GM23338 (cell line): ENCODE measurements around the gene INPP5K. TPM values are rescaled to one million over a fixed set of nuclear protein-coding genes. Genes with fewer than 3 reads are reported as not detected.

Experiments
- ATAC-seq: fragments of 200-7000 bp; cut with Tn5 transposase; 3 replicates; pipeline ENCODE4 v1.9.1; 2020
- DNase-seq: peaks from one replicate; pipeline ENCODE4 v3.0.0-alpha.2; 2015; ENCODE audit warnings: low spot score
- H2AFZ ChIP-seq: fragments of 200-600 bp; sonication (generic); 2 replicates; pipeline ENCODE4 v1.8.0; 2016; ENCODE audit warnings: antibody characterized with exemption, mild to moderate bottlenecking, moderate library complexity
- H3F3A ChIP-seq: fragments of 200-600 bp; sonication (generic); replicated peaks from 2 replicates; pipeline ENCODE4 v1.8.0; 2017; ENCODE audit warnings: antibody characterized with exemption, mixed run types, low read depth
- H3K27ac ChIP-seq: fragments of 200-600 bp; sonication (generic); 2 replicates; pipeline ENCODE4 v1.6.1; 2016; ENCODE audit warnings: low read depth
- H3K27me3 ChIP-seq: fragments of 200-600 bp; sonication (generic); 2 replicates; pipeline ENCODE4 v1.8.0; 2016; ENCODE audit warnings: mild to moderate bottlenecking, mixed run types, moderate library complexity; ENCODE audit not compliant: insufficient read depth
- H3K36me3 ChIP-seq: fragments of 200-600 bp; sonication (generic); 2 replicates; pipeline ENCODE4 v1.8.0; 2016; ENCODE audit warnings: mild to moderate bottlenecking; ENCODE audit not compliant: insufficient read depth
- H3K4me1 ChIP-seq: fragments of 200-600 bp; sonication (generic); 2 replicates; pipeline ENCODE4 v1.8.0; 2016; ENCODE audit warnings: mild to moderate bottlenecking, moderate library complexity; ENCODE audit not compliant: insufficient read depth
- H3K4me2 ChIP-seq: fragments of 200-600 bp; sonication (generic); 2 replicates; pipeline ENCODE4 v1.7.1; 2017; ENCODE audit warnings: mixed run types
- H3K4me3 ChIP-seq: fragments of 200-600 bp; sonication (generic); 2 replicates; pipeline ENCODE4 v1.6.1; 2016; ENCODE audit warnings: mixed run types
- H3K79me2 ChIP-seq: fragments of 200-600 bp; sonication (generic); replicated peaks from 2 replicates; pipeline ENCODE4 v1.8.0; 2017; ENCODE audit warnings: mild to moderate bottlenecking; ENCODE audit not compliant: insufficient read depth
- H3K9me2 ChIP-seq: fragments of 200-600 bp; sonication (generic); 2 replicates; pipeline ENCODE4 v1.8.0; 2017; ENCODE audit not compliant: insufficient read depth
- H4K20me1 ChIP-seq: fragments of 200-600 bp; sonication (generic); replicated peaks from 2 replicates; pipeline ENCODE4 v1.8.0; 2017; ENCODE audit warnings: mild to moderate bottlenecking; ENCODE audit not compliant: insufficient read depth
- H3K27ac Mint-ChIP-seq: 2 replicates; pipeline ENCODE4 v1.8.0; 2020; ENCODE audit warnings: inconsistent platforms, mild to moderate bottlenecking, moderate library complexity, mixed read lengths
- H3K27me3 Mint-ChIP-seq: 3 replicates; pipeline ENCODE4 v1.8.0; 2022; ENCODE audit warnings: low read depth, mild to moderate bottlenecking, moderate library complexity, mixed read lengths, inconsistent platforms; ENCODE audit not compliant: insufficient read depth, poor library complexity
- H3K36me3 Mint-ChIP-seq: 3 replicates; pipeline ENCODE4 v1.8.0; 2021; ENCODE audit warnings: low read depth, mild to moderate bottlenecking, inconsistent platforms, moderate library complexity, mixed read lengths
- H3K4me1 Mint-ChIP-seq: 3 replicates; pipeline ENCODE4 v1.8.0; 2020; ENCODE audit warnings: mild to moderate bottlenecking, inconsistent platforms, mixed read lengths
- H3K4me3 Mint-ChIP-seq: 3 replicates; pipeline ENCODE4 v1.8.0; 2021; ENCODE audit warnings: moderate library complexity, mild to moderate bottlenecking, inconsistent platforms, mixed read lengths
- H3K9me3 Mint-ChIP-seq: 3 replicates; pipeline ENCODE4 v1.8.0; 2020; ENCODE audit warnings: moderate library complexity, mild to moderate bottlenecking, inconsistent platforms, mixed read lengths
- CREB1 ChIP-seq: fragments of 250-450 bp; sonication (Bioruptor Pico); IDR thresholded peaks from 2 replicates; pipeline ENCODE4 v1.5.0; 2020; ENCODE audit warnings: low read depth, mild to moderate bottlenecking, moderate library complexity
- EZH2 ChIP-seq: fragments of 200-600 bp; sonication (generic); IDR thresholded peaks from one replicate; pipeline ENCODE4 v1.8.0; 2017; ENCODE audit warnings: antibody characterized with exemption, mild to moderate bottlenecking, low read depth; ENCODE audit not compliant: unreplicated experiment
- EZH2phosphoT487 ChIP-seq: fragments of 200-600 bp; sonication (generic); IDR thresholded peaks from one replicate; pipeline ENCODE4 v1.8.1; 2018; ENCODE audit warnings: antibody characterized with exemption; ENCODE audit not compliant: unreplicated experiment
- JUNB ChIP-seq: IDR thresholded peaks from one replicate; pipeline ENCODE4 v1.6.1; 2016; ENCODE audit warnings: antibody characterized with exemption; ENCODE audit not compliant: unreplicated experiment
- NANOG ChIP-seq: IDR thresholded peaks from 2 replicates; pipeline ENCODE4 v1.6.1; 2016; ENCODE audit warnings: antibody characterized with exemption, borderline replicate concordance
- POLR2AphosphoS5 ChIP-seq: IDR thresholded peaks from 2 replicates; pipeline ENCODE4 v1.6.1; 2016; ENCODE audit warnings: antibody characterized with exemption, low read depth
- STAT1 ChIP-seq: IDR thresholded peaks from one replicate; pipeline ENCODE4 v1.6.1; 2016; ENCODE audit warnings: antibody characterized with exemption; ENCODE audit not compliant: unreplicated experiment
- ZNF114 ChIP-seq: fragments of 250-450 bp; sonication (Bioruptor Pico); IDR thresholded peaks from 2 replicates; pipeline ENCODE4 v1.5.0; 2020; ENCODE audit warnings: mild to moderate bottlenecking, moderate library complexity
- ZNF331 ChIP-seq: fragments of 250-450 bp; sonication (Bioruptor Pico); IDR thresholded peaks from 2 replicates; pipeline ENCODE4 v1.5.0; 2020; ENCODE audit warnings: low read depth, mild to moderate bottlenecking, moderate library complexity
- polyA plus RNA-seq: library from polyadenylated mRNA; unstranded; fragments of >200 nt; fragmentation: Nextera tagmentation; extraction: Ambion mirVana; gene quantifications from 2 replicates; pipeline ENCODE4 v1.2.1, GENCODE V29; 2016
- total RNA-seq: library from RNA; depleted of rRNA; stranded (reverse); fragments of >200 nt; shearing (Covaris generic); gene quantifications from 2 replicates; pipeline ENCODE4 v1.2.3, GENCODE V29; 2014
- TF ChIP-seq, protein P1 (sequence below): IDR thresholded peaks from one replicate; pipeline ENCODE4 v1.6.1; 2018; ENCODE audit warnings: antibody characterized with exemption; ENCODE audit not compliant: unreplicated experiment
- TF ChIP-seq, protein P2 (sequence below), 2 experiments: fragments of 200-600 bp in 1 of 2; sonication (generic) in 1 of 2; conservative IDR thresholded peaks; 2 replicates each; pipeline versions ENCODE4 v1.5.1 to v1.6.1; 2016 to 2017; ENCODE audit warnings: antibody characterized with exemption in 2 of 2, low read depth in 2 of 2, mild to moderate bottlenecking in 2 of 2, moderate library complexity in 1 of 2
- TF ChIP-seq, protein P3 (sequence below): IDR thresholded peaks from 2 replicates; pipeline ENCODE4 v1.6.1; 2016; ENCODE audit warnings: antibody characterized with exemption
- TF ChIP-seq, protein P4 (sequence below): fragments of 250-450 bp; sonication (Bioruptor Pico); IDR thresholded peaks from 2 replicates; pipeline ENCODE4 v1.5.0; 2020; ENCODE audit warnings: mild to moderate bottlenecking, moderate library complexity

Gene INPP5K
- total and polyA plus RNA-seq, 2 experiments from 2014 or later: 8.4 to 29.7 TPM

DNA sequence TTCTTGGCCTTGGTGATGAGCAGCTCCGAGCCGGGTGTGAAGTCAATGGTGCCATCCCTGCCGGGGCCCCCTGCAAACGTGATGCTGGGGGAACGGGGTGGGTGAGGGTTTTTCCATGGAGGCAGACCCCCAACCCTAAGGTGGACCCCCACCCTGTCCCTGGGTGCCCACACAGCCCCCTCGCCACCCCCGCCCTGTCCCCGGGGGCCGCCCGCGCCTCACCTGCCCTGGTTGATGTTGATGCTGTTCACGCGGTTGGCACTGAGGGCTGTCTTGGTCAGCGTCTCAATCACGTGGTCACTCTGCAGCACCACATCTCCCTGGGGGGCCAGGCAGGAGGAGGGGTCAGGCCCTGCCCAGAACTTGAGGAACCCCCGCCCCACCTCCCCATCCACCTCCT is 49.2 kb downstream of the INPP5K start:
- Histone ChIP-seq H4K20me1 (0 out of 2 replicates have a peak, but pooled peaks cover under 1% of the 10 kb centered on the region), H3K4me3 (no peak overlapping the region), H3K4me1 (peaks cover 11% of the 10 kb centered on the region), H3K27ac (no peak overlapping the region), H2AFZ (no peak overlapping the region), H3K4me2 (no peak overlapping the region), H3K36me3 (no peaks in the 10 kb centered on the region), H3F3A (peaks cover 10% of the 10 kb centered on the region), H3K27me3 (no peaks in the 10 kb centered on the region), H3K9me2 (no peaks in the 10 kb centered on the region), H3K79me2 (no peaks in the 10 kb centered on the region)
- TF ChIP-seq STAT1: no peak
- TF ChIP-seq, protein P1, sequence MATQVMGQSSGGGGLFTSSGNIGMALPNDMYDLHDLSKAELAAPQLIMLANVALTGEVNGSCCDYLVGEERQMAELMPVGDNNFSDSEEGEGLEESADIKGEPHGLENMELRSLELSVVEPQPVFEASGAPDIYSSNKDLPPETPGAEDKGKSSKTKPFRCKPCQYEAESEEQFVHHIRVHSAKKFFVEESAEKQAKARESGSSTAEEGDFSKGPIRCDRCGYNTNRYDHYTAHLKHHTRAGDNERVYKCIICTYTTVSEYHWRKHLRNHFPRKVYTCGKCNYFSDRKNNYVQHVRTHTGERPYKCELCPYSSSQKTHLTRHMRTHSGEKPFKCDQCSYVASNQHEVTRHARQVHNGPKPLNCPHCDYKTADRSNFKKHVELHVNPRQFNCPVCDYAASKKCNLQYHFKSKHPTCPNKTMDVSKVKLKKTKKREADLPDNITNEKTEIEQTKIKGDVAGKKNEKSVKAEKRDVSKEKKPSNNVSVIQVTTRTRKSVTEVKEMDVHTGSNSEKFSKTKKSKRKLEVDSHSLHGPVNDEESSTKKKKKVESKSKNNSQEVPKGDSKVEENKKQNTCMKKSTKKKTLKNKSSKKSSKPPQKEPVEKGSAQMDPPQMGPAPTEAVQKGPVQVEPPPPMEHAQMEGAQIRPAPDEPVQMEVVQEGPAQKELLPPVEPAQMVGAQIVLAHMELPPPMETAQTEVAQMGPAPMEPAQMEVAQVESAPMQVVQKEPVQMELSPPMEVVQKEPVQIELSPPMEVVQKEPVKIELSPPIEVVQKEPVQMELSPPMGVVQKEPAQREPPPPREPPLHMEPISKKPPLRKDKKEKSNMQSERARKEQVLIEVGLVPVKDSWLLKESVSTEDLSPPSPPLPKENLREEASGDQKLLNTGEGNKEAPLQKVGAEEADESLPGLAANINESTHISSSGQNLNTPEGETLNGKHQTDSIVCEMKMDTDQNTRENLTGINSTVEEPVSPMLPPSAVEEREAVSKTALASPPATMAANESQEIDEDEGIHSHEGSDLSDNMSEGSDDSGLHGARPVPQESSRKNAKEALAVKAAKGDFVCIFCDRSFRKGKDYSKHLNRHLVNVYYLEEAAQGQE: no peak
- TF ChIP-seq, protein P2, sequence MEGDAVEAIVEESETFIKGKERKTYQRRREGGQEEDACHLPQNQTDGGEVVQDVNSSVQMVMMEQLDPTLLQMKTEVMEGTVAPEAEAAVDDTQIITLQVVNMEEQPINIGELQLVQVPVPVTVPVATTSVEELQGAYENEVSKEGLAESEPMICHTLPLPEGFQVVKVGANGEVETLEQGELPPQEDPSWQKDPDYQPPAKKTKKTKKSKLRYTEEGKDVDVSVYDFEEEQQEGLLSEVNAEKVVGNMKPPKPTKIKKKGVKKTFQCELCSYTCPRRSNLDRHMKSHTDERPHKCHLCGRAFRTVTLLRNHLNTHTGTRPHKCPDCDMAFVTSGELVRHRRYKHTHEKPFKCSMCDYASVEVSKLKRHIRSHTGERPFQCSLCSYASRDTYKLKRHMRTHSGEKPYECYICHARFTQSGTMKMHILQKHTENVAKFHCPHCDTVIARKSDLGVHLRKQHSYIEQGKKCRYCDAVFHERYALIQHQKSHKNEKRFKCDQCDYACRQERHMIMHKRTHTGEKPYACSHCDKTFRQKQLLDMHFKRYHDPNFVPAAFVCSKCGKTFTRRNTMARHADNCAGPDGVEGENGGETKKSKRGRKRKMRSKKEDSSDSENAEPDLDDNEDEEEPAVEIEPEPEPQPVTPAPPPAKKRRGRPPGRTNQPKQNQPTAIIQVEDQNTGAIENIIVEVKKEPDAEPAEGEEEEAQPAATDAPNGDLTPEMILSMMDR (conservative IDR thresholded peaks at IDR 0.05; ENCODE audit: low read depth in 2 of 2): no peak
- TF ChIP-seq, protein P3, sequence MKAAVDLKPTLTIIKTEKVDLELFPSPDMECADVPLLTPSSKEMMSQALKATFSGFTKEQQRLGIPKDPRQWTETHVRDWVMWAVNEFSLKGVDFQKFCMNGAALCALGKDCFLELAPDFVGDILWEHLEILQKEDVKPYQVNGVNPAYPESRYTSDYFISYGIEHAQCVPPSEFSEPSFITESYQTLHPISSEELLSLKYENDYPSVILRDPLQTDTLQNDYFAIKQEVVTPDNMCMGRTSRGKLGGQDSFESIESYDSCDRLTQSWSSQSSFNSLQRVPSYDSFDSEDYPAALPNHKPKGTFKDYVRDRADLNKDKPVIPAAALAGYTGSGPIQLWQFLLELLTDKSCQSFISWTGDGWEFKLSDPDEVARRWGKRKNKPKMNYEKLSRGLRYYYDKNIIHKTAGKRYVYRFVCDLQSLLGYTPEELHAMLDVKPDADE: no peak
- no peak for TF ChIP-seq EZH2
- no peak for TF ChIP-seq CREB1 (CRISPR knock-in tag)
- TF ChIP-seq, protein P4, sequence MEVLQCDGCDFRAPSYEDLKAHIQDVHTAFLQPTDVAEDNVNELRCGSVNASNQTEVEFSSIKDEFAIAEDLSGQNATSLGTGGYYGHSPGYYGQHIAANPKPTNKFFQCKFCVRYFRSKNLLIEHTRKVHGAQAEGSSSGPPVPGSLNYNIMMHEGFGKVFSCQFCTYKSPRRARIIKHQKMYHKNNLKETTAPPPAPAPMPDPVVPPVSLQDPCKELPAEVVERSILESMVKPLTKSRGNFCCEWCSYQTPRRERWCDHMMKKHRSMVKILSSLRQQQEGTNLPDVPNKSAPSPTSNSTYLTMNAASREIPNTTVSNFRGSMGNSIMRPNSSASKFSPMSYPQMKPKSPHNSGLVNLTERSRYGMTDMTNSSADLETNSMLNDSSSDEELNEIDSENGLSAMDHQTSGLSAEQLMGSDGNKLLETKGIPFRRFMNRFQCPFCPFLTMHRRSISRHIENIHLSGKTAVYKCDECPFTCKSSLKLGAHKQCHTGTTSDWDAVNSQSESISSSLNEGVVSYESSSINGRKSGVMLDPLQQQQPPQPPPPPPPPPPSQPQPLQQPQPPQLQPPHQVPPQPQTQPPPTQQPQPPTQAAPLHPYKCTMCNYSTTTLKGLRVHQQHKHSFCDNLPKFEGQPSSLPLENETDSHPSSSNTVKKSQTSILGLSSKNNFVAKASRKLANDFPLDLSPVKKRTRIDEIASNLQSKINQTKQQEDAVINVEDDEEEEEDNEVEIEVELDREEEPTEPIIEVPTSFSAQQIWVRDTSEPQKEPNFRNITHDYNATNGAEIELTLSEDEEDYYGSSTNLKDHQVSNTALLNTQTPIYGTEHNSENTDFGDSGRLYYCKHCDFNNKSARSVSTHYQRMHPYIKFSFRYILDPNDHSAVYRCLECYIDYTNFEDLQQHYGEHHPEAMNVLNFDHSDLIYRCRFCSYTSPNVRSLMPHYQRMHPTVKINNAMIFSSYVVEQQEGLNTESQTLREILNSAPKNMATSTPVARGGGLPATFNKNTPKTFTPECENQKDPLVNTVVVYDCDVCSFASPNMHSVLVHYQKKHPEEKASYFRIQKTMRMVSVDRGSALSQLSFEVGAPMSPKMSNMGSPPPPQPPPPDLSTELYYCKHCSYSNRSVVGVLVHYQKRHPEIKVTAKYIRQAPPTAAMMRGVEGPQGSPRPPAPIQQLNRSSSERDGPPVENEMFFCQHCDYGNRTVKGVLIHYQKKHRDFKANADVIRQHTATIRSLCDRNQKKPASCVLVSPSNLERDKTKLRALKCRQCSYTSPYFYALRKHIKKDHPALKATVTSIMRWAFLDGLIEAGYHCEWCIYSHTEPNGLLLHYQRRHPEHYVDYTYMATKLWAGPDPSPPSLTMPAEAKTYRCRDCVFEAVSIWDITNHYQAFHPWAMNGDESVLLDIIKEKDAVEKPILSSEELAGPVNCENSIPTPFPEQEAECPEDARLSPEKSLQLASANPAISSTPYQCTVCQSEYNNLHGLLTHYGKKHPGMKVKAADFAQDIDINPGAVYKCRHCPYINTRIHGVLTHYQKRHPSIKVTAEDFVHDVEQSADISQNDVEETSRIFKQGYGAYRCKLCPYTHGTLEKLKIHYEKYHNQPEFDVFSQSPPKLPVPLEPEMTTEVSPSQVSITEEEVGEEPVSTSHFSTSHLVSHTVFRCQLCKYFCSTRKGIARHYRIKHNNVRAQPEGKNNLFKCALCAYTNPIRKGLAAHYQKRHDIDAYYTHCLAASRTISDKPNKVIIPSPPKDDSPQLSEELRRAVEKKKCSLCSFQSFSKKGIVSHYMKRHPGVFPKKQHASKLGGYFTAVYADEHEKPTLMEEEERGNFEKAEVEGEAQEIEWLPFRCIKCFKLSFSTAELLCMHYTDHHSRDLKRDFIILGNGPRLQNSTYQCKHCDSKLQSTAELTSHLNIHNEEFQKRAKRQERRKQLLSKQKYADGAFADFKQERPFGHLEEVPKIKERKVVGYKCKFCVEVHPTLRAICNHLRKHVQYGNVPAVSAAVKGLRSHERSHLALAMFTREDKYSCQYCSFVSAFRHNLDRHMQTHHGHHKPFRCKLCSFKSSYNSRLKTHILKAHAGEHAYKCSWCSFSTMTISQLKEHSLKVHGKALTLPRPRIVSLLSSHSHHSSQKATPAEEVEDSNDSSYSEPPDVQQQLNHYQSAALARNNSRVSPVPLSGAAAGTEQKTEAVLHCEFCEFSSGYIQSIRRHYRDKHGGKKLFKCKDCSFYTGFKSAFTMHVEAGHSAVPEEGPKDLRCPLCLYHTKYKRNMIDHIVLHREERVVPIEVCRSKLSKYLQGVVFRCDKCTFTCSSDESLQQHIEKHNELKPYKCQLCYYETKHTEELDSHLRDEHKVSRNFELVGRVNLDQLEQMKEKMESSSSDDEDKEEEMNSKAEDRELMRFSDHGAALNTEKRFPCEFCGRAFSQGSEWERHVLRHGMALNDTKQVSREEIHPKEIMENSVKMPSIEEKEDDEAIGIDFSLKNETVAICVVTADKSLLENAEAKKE (CRISPR knock-in tag): no peak
- no peak for TF ChIP-seq ZNF114 (CRISPR knock-in tag)
- no peak for TF ChIP-seq ZNF331 (CRISPR knock-in tag)
- no peak for TF ChIP-seq JUNB
- TF ChIP-seq POLR2AphosphoS5: no peak
- no peak for TF ChIP-seq NANOG
- TF ChIP-seq EZH2phosphoT487: no peak
- Mint-ChIP-seq H3K27me3 (peaks cover 16% of the 10 kb centered on the region), H3K36me3 (peaks cover 32% of the 10 kb centered on the region), H3K4me1 (peaks cover 25% of the 10 kb centered on the region), H3K9me3 (no peaks in the 10 kb centered on the region), H3K27ac (no peak overlapping the region), H3K4me3 (no peak overlapping the region)
- DNase-seq (no peak), ATAC-seq (no peak)
